Smooth muscle cell of the brain vasculature (primary cell): ENCODE results near the gene DCLRE1B.

Source experiments
- DNase-seq: peaks from one replicate; pipeline ENCODE4 v3.0.0-alpha.2; 2012; ENCODE audit warnings: low read depth, low spot score

DCLRE1B gene

DNA sequence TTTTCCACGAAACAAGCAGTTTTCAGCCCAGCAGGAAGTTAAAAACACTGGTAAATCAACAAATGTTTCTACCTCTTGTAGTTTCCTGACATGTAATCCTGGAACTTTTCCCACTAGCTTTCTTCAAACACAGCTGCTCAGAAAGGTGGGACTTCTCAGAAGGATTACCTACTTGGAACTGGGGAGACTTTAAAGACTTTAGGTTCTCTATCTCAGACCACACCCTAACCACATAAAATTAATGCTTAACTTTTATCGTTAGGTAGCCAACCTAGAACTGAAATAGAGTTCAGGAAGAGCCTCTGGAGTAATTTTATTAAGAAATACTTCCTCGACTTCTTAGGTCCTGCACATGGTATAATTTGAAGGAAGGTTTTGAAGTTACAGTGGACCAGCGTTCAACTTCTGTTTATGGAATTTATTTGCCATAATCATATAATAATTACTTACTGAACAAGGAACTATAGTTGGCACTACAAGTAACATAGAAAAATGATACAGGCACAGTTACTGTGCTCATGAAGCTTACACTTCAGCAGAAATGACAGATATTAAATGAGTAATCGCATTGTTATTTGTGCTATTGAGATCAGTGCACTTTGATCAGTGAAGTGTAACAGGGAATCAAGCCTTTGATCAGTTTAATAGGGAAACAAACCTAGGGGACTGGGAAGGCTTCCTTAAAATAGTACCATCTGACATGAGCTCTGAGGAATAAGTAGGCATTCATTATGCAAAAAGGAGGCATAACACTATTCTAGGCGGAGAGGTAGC lies 17.5 kb upstream of the DCLRE1B start, which contains the start of gene BCL2L15:
Gene BCL2L15 (minus strand): TSS at position 180 of the 774 bp plus-strand sequence. CDS start 206 bp downstream, outside the sequence.
- no peak for DNase-seq

DNA sequence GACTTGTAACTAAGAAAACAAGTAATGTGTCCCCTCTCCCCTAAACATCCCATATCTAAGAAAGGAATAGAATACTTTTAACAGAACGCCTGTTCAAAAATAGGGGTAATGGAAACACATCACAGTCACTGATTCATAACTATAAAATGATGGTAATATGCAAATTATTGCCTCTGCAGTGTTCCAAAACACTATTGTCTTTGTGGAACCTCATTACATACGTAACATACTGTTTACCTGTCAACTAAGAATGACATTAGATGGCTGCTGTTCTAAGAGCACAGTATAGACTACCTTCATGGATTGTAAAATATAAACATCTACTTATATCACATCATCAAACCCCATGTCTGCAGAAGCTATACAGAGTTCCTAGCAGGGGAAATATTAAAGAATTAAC lies 14.3 kb upstream of the DCLRE1B start:
- no peak for DNase-seq

DNA sequence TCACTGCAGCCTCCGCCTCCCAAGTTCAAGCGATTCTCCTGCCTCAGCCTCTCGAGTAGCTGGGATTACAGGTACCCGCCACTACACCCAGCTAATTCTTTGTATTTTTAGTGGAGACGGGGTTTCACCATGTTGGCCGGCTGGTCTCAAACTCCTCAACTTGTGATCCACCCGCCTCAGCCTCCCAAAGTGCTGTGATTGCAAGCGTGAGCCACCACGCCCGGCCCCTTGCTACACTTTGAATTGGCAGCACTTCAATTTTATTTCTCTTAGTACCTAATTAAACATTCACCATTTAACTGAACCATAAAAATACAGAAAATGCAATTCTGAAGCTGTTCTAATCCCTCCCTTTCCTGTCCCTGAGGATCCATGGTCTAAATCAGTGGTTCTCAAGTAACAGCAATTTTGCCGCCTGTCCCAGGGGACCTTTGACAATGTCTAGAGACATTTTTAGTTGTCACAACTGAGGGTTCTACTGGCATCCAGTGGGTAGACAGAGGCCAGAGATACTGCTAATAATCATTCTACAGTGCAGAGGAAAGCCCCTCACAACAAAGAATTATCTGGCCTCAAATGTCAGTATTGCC lies 13.4 kb upstream of the DCLRE1B start:
- no peak for DNase-seq

DNA sequence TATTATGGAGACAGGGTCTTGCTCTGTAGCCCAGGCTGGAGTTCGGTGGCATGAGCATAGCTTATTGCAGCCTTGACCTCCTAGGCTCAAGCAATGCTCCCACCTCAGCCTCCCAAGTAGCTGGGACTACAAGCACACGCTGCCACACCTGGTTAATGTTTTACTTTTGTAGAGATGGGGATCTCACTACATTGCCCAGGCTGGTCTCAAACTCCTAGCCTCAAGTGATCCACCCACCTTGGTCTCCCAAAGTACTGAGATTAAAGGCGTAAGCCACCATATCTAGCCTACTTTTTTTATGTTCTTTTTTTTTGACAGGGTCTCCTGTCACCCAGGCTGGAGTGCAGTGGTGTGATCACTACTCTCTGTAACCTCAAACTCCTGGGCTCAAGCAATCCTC lies 11.9 kb upstream of the DCLRE1B start:
- no peak for DNase-seq

DNA sequence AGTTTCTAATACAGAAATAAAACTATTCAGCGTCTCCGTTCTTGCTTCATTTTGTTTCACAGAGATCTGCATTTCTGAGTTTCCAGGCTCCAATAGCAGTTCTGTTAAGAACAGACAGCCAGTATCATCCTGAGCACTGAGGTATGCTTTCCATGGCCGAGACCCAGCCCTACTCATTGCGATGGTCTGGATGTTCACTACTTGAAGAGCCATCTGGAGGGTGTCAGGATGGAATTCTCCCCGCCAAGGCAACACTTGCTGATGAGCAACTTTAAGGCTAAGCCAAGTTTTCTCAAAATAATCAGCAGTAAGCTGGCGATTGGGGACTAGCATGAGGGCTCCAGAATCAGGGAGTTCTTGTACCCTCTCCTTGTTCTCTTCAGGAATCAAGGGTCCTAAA lies 10.0 kb upstream of the DCLRE1B start:
- DNase-seq: no peak

DNA sequence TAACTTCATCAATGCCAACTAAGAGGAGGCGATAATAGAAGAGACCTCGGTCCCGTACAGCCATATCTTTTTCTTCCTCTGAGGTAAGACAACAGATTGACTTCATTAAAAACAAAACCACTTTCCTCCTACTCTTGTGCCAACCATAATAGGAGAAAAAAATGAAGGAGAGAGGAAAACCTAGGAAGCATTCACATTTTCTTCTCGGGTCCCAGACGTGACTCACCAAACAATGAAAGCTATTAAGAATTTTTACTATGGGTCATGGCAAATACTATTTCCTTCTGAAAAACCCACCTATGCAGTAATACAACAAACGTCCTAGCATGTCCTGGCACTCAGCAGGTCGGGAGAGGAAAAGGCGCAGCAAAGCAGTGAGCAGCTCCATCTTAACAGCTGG lies 9.2 kb upstream of the DCLRE1B start:
- no peak for DNase-seq

DNA sequence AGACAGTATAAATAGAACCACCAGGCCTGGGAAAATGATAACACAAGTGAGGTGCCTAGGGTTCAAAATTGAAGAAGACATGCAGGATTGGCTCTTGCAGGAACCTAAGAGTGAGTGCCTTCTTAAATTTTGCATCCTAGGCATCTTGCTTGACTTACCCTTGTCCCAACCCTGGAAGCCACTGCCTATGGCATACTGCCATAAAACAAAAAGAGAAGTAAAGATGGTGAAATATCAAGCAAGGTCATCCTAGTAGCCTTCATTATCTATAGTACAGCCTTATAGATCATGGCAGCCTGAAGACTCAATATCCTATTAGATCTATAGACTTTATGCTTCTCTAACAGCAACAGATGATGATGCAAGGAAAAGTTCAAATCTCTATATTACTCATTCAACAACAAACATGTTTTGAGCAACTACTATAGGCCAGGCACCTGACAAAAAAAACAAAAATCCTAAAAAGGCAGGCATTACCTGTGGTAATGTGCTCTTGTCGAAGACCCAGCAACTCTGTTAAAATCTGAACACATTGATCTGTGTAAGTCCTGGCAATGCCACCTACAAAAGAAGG lies 6.8 kb upstream of the DCLRE1B start:
- DNase-seq: no peak

DNA sequence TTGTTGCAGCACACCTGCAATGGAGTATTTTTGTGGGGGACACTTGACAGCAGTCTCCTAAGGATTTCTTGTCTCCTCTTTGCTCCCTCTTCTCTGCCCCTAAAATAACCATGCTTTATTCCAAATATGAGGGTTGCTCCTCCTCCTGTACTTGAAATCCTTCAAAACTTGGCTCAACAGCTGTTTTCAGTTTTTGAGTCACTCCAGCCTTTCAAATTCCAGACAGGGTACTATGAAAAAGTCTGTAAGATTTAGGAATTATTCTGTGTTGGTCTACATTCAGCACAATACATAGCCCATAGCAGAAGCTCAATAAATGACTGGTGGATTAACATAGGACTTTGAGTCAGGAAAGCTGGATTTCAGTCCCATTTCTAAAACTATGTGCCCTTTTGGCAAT lies 6.0 kb upstream of the DCLRE1B start:
- DNase-seq: no peak

DNA sequence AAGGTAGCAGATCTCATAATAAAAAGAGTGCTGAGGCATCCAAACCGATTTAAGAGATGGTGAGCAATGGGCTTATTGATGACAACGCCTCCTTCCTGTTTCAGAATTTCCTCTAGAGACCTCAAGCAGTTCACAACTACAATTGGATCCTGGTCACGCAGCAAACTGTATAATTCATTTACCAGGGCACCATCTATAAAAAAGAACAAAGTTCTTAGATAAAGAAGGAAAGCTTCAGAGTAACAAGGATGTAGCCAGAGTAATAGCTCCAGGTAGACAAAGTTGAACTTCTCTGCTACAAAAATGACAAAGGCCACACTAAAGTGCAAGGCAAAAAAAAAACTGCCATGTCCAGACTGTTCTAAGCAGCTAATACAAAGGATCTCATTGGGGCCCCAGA lies 3.9 kb upstream of the DCLRE1B start:
- no peak for DNase-seq

DNA sequence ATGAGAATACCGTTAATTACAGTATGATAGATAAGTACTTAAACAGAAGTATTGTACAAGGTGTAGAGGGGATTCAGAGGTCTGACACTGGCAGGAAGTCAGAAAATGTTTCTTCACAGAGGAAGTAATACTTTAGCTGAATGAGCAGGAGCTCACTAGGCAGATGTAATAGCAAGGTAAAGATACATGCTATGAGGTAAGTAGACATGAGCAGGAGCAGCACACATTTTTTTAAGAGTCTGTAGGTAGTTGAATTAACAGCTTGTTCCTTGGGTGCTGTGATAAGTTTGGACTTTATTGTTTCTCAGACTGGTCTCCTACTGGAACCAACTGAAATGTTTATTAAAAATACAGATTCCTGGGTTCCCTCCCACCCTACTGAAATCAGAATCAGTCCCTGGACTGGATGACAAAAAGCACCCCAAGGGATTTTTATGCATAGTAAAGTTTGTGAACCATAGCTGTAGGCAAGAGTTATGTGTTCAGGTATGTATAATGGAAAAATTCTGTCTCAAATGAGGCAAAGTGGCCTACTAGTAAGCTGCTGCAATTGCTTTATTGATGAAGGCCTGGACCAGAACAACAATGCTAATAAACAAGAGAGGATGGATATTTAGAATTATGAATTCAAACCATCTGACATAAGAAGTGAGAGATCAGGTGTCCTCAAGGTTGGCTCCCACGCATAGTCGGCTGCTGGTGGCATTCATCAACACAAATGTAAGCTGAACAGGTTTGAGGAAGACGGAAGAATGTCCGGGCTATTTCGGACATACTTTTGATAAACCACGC lies 1.4 kb upstream of the DCLRE1B start:
- DNase-seq: no peak

DNA sequence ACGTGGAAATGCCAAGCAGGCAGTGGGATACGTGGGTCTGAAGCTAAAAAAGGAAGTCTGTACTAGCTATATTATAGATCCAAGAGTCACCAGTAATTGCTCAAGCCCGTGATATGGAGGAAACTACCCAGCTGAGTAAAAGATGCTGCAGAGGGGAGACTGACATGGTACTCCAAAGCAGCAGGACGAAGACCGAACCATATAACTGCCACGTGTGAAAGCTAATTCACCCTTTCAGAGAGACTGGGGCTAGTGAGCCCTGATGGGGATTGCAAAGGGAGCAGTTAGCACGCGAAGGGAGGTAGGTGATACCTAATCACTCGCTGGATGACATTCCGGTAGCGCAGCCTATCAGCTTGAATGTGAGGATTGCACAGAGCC lies 843 bp upstream of the DCLRE1B start:
- no peak for DNase-seq

DNA sequence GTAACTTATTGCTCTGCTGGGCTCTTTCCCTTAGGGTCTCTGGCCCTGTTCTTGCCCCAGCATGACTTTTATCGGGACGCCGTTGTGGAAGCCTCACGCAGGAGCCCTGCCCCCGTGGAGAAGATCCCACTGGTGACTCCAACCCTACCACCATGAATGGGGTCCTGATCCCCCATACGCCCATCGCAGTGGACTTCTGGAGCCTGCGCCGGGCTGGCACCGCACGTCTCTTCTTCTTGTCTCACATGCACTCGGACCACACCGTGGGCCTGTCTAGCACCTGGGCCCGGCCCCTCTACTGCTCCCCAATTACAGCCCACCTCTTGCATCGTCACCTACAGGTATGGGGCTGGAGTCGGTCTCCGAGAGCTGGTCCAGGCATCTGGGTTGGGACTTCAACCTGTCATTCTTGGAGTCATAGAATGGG lies 322 bp downstream of the DCLRE1B start:
- DNase-seq: no peak

DNA sequence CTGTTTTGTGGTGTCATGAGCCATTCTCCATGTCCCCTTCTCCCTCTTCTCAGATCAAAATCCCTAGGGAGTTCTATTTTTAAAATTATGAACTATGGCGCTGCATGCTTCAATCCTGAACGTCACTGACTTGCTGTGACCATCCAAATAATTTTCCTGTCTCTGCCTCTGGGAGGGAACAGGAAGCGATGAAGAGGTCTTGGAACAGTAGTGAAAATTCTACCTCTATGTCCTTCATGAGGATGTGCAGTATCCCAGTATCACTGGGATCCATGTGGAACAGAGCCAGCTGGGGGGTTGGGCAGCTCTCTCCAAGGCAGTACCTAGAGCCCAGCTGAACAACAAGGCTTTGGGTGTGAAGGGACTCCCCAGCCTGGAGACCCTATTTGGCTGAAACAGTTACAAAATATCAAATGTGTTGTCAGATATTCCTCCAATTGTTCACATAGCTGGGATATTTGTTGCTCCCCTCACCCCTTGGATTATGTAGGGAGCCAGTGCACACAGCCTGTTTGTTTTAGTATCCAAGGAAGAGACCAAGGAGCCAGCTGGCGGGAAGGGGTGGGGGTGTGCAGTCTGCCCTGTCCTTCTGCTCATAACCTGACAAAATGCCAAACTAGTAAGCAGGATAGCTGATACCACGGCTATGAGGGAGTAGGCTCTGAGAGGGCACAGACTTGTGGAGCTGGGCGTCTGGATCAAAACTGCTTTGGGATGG lies 7.6 kb downstream of the DCLRE1B start:
- DNase-seq: no peak

DNA sequence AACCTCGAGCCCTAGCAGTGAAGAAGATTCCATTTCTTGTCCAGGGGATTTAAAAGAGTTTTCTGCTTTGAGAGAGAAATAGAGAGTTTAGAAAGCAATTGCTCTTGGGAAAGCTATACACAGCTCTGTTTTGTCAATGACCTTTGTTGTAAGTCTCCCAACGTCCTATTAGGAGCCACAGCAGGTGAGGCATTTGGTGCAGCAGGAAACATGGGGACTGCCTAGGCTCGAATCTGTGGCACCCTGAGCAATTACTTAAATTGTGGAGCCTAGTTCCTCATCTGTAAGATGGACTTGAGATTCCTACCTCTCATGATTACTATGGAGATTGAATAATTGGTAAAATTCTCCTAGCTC lies 8.2 kb downstream of the DCLRE1B start:
- no peak for DNase-seq

DNA sequence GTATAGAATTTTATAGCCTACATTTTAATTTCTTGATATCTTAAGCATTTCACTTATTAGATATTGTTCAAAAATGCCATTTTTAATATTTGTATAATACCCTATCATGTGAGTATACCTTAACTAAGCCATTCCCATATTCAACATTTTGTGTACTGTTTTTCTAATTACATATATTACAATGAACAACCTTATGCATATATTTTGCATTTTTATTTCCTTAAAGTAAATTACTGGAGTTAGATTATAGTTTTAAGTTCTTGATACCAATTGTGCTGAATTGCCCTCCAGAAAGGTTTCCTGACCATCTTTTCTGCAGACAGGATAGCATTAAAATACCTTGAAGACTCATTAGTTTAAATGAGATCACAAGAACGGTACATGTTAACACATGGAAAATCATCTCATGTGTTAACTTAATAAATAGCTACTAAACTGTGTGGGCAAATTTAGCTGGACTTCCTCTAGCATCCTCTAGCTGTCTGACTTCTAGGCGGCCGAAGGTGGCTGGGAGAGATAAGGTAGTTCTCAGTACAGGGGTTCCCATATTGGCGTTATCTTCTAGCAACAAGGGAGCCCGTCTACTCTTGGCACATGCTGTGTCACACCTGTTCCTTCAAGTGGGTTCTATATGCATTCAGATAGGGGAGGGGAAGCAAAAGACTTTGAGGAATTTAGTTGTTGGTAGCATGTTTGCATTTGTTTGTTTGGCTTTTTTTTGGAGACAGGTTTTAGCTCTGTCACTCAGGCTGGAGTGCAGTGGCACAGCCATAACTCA lies 8.9 kb downstream of the DCLRE1B start:
- no peak for DNase-seq

DNA sequence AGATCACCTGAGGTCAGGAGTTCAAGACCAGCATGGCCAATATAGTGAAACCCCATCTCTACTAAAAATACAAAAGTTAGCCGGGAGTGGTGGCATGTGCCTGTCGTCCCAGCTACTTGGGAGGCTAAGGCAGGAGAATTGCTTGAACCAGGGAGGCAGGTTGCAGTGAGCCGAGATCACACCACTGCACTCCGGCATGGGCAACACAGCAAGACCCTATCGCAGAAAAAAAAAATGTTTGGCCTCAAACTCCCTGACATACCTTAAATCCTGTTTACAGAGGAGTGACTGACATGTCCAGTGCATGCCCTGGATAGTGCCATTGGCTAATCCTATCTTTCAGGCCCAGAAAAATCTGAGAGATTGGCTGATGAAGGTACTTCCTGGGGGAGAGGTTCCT lies 11.8 kb downstream of the DCLRE1B start:
- DNase-seq: no peak

DNA sequence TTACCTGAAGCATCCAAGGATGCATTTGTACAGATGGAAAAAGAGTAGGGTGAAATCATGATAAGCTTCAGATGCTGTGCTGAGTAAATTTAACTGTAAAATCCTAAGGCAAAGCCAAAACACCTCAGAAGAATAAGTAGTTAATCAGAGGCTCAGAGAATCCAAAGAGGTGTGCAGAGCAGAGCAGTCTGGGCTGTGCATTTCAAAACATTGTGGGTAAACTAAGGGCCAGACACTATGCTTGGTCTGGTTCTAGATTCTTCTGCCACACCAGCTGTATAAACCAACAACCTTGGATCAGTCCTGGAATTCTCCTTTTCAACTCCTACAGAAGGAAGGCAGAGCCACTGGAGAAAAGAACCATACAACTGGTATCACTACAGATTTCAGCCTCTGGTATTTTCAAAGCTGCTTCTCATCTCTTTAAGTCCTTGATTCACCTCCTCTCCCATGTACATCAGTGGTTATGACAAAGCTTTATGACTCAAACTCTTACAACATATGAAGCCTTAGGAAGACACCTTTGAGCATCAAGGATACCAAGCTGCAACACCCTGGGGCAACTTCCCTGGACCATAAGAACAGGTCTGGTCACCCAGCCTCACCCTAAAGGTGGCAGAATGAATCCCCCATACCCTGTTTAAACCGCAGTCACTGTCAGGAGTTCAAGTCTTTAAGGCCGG lies 12.4 kb downstream of the DCLRE1B start:
- no peak for DNase-seq

DNA sequence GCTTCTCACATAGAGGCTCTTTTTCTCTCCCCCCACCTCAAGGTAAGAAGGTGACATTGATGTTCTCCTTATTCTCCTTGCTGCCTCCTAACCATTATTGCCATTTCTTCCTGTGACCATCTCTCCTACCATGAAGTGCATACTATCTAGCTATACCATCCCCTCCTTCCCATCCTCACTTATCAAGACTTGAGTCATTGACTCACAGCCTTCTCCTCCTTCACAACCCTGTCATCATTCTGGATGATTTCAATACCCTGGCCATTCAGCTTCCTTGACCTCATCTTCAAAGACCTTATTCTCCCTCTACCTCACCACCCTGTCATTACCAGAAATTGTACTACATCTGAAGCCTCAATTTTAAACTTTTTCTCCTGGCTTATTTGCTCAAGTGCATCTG lies 13.1 kb downstream of the DCLRE1B start:
- DNase-seq: no peak

DNA sequence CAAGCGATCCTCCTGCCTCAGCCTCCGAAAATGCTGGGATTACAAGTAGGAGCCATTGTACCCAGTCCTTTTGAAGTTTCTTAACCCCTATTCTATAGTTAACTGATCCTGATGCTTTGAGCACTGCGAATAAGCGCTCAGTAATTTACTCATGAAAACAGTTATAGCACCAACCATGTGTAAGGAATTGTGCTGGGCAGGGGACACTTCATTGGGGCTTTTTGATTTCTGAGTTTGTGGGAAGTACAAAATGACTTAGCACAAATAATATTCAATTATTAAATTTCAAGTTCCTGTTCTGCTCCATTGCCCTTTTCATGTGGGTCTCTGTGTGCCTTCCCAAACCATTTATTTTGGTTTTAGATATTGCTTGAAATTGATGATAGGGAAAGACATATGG lies 17.8 kb downstream of the DCLRE1B start:
- no peak for DNase-seq

DNA sequence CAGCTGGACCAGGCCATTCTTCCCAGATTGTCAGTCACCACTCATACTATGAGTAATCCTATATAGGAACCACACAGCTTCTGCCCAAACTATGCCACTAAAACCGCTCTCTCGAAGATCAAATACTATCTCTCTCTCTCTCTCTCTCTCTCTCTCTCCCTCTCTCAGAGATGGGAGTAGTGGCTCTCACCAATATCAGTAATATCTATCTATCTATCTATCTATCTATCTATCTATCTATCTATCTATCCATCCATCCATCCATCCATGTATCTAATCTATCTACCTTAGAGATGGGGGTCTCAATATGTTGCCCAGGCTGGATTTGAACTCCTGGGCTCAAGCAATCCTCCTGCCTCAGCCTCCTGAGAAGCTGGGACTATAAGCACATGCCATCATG lies 19.3 kb downstream of the DCLRE1B start:
- DNase-seq: no peak
